SH-SY5Y (cell line): ENCODE measurements around the gene STXBP3.

ENCODE experiments used
- GATA2 ChIP-seq: IDR thresholded peaks from 2 replicates; pipeline ENCODE4 v1.6.1; 2011; ENCODE audit warnings: mild to moderate bottlenecking, low read depth, low read length
- GATA3 ChIP-seq: IDR thresholded peaks from 2 replicates; pipeline ENCODE4 v1.6.1; 2011; ENCODE audit warnings: low read depth, mild to moderate bottlenecking, low read length, moderate library complexity

GRCh38 chr1:108747898-108748297, 1.4 kb downstream of the STXBP3 start:
- TF ChIP-seq GATA2 (no peak), GATA3 (no peak)
